ENCODE data around the gene HECTD4. TPM values are rescaled to one million over a fixed set of nuclear protein-coding genes. Genes with fewer than 3 reads are reported as not detected.
A peak's percentile ranks its signal among the peaks of the same experiment; 100 is the strongest.

The HECTD4 gene
- total RNA-seq, 1 donor from 2014 or later: 98.8 TPM

- ATAC-seq (ENCODE audit: low read depth): no peak
- peaks cover 16% of the 10 kb centered on the region for H3K36me3 Mint-ChIP-seq (ENCODE audit: low read depth)
Measured at GRCh38 chr12:112425582-112426382, 43.6 kb upstream of the HECTD4 start.

GRCh38 chr12:112424126-112424525, 41.9 kb upstream of the HECTD4 start:
- intact Hi-C loops (cut with micrococcal nuclease): no loop called here
- Mint-ChIP-seq H3K36me3 (ENCODE audit: low read depth) (peaks cover 20% of the 10 kb centered on the region), H3K4me1 (peaks cover 44% of the 10 kb centered on the region), H3K27me3 (no peaks in the 10 kb centered on the region), H3K9me3 (no peaks in the 10 kb centered on the region), H3K27ac (no peak overlapping the region), H3K4me3 (no peak overlapping the region)
- TF ChIP-seq, protein P1, sequence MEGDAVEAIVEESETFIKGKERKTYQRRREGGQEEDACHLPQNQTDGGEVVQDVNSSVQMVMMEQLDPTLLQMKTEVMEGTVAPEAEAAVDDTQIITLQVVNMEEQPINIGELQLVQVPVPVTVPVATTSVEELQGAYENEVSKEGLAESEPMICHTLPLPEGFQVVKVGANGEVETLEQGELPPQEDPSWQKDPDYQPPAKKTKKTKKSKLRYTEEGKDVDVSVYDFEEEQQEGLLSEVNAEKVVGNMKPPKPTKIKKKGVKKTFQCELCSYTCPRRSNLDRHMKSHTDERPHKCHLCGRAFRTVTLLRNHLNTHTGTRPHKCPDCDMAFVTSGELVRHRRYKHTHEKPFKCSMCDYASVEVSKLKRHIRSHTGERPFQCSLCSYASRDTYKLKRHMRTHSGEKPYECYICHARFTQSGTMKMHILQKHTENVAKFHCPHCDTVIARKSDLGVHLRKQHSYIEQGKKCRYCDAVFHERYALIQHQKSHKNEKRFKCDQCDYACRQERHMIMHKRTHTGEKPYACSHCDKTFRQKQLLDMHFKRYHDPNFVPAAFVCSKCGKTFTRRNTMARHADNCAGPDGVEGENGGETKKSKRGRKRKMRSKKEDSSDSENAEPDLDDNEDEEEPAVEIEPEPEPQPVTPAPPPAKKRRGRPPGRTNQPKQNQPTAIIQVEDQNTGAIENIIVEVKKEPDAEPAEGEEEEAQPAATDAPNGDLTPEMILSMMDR (IDR thresholded peaks at IDR 0.05): no peak
- ATAC-seq (ENCODE audit: low read depth): no peak
- CTCF ChIA-PET: no interaction called here
- DNase-seq: no peak
- POLR2A ChIA-PET: no interaction called here

More at GRCh38 chr12:112425582-112426382, 43.6 kb upstream of the HECTD4 start:
- TF ChIP-seq, protein P1 (IDR thresholded peaks at IDR 0.05): no peak
- no peak overlapping the region for H3K4me3 Mint-ChIP-seq
- intact Hi-C loops (cut with micrococcal nuclease): no loop called here
- ChIA-PET POLR2A (no interaction called here), CTCF (interaction anchor here (1.0 kb wide), 1 partner anchor 14 kb away, joined by 3 read pairs; no protein-coding TSS in a partner anchor)
- no peak for DNase-seq
- peaks cover 29% of the 10 kb centered on the region for H3K4me1 Mint-ChIP-seq
- no peaks in the 10 kb centered on the region for H3K9me3 Mint-ChIP-seq
- H3K27me3 Mint-ChIP-seq: no peaks in the 10 kb centered on the region
- no peak overlapping the region for H3K27ac Mint-ChIP-seq

- peaks cover 20% of the 10 kb centered on the region for H3K36me3 Mint-ChIP-seq (ENCODE audit: low read depth)
- no peak overlapping the region for H3K4me3 Mint-ChIP-seq
- POLR2A ChIA-PET: no interaction called here
Measured at GRCh38 chr12:112422531-112422930, 40.3 kb upstream of the HECTD4 start.

GRCh38 chr12:112421363-112421762, 39.1 kb upstream of the HECTD4 start:
- H3K4me1 Mint-ChIP-seq: peaks cover 47% of the 10 kb centered on the region
- H3K36me3 Mint-ChIP-seq (ENCODE audit: low read depth): peaks cover 18% of the 10 kb centered on the region

More at GRCh38 chr12:112422531-112422930, 40.3 kb upstream of the HECTD4 start:
- H3K9me3 Mint-ChIP-seq: no peaks in the 10 kb centered on the region
- DNase-seq (no peak), ATAC-seq (ENCODE audit: low read depth) (no peak)
- H3K27ac Mint-ChIP-seq: no peak overlapping the region
- CTCF ChIA-PET: no interaction called here
- intact Hi-C loops (cut with micrococcal nuclease): no loop called here
- H3K4me1 Mint-ChIP-seq: peaks cover 47% of the 10 kb centered on the region
- TF ChIP-seq, protein P1 (IDR thresholded peaks at IDR 0.05): no peak
- H3K27me3 Mint-ChIP-seq: no peaks in the 10 kb centered on the region

GRCh38 chr12:112420740-112421139, 38.5 kb upstream of the HECTD4 start:
- intact Hi-C loops (cut with micrococcal nuclease): no loop called here
- H3K27ac Mint-ChIP-seq: peak overlapping the region; percentile 12
- CTCF ChIA-PET: no interaction called here
- H3K4me3 Mint-ChIP-seq: peak overlapping the region; percentile 58
- DNase-seq: no peak
- ATAC-seq (ENCODE audit: low read depth): no peak
- POLR2A ChIA-PET: interaction anchor here (0.6 kb wide), 1 partner anchor 8 kb away, joined by 14 read pairs; no protein-coding TSS in a partner anchor
- H3K36me3 Mint-ChIP-seq (ENCODE audit: low read depth): peaks cover 17% of the 10 kb centered on the region
- H3K27me3 Mint-ChIP-seq: no peaks in the 10 kb centered on the region
- H3K9me3 Mint-ChIP-seq: no peaks in the 10 kb centered on the region
- TF ChIP-seq, protein P1 (IDR thresholded peaks at IDR 0.05): no peak
- H3K4me1 Mint-ChIP-seq: peaks cover 47% of the 10 kb centered on the region

More at GRCh38 chr12:112421363-112421762, 39.1 kb upstream of the HECTD4 start:
- ChIA-PET POLR2A (no interaction called here), CTCF (no interaction called here)
- H3K27ac Mint-ChIP-seq: no peak overlapping the region
- H3K9me3 Mint-ChIP-seq: no peaks in the 10 kb centered on the region
- intact Hi-C loops (cut with micrococcal nuclease): no loop called here
- DNase-seq: no peak
- no peaks in the 10 kb centered on the region for H3K27me3 Mint-ChIP-seq
- TF ChIP-seq, protein P1 (IDR thresholded peaks at IDR 0.05): no peak
- no peak for ATAC-seq (ENCODE audit: low read depth)
- no peak overlapping the region for H3K4me3 Mint-ChIP-seq

Measured in activated B cell treated with CpG ODN at 0.5 μM for 24 hours (primary cell).